OCI-LY3 (cell line): ENCODE data around the gene ARHGEF38.

Experiments used
- CTCF ChIP-seq: fragments of 200-600, 300-600 bp; sonication (generic); IDR thresholded peaks from 2 replicates; pipeline ENCODE4 v1.5.1; 2014; ENCODE audit warnings: antibody characterized with exemption, low read length, low read depth
- EZH2phosphoT487 ChIP-seq: fragments of 200-600 bp; shearing (Covaris generic); IDR thresholded peaks from 2 replicates; pipeline ENCODE4 v1.6.1; 2018; ENCODE audit warnings: antibody characterized with exemption, mixed run types, low read depth

GRCh38 chr4:105572296-105572695 lies 19.9 kb downstream of the ARHGEF38 start:
- TF ChIP-seq CTCF (no peak), EZH2phosphoT487 (no peak)
